Glomerular visceral epithelial cell (primary cell): ENCODE results near the gene GAS1.

Experiments used
- DNase-seq: peaks from one replicate; pipeline ENCODE4 v3.0.0-alpha.2; 2016; ENCODE audit errors: extremely low spot score

The GAS1 gene

GRCh38 chr9:86947146-86948073 lies at the start of gene GAS1:
Gene GAS1 (minus strand): TSS chr9:86947506. CDS start chr9:86946779, 727 bp downstream.
- DNase-seq: peak; percentile 78

- DNase-seq: no peak
Observed at GRCh38 chr9:86994231-86994630, 46.9 kb upstream of the GAS1 start.

- no peak for DNase-seq
Observed at GRCh38 chr9:86993830-86994229, 46.5 kb upstream of the GAS1 start.

- DNase-seq: no peak
Observed at GRCh38 chr9:86991077-86991476, 43.8 kb upstream of the GAS1 start.

GRCh38 chr9:86990290-86990689 lies 43.0 kb upstream of the GAS1 start:
- no peak for DNase-seq

GRCh38 chr9:86987900-86988299 lies 40.6 kb upstream of the GAS1 start:
- no peak for DNase-seq

- DNase-seq: no peak
Observed at GRCh38 chr9:86985132-86985647, 37.9 kb upstream of the GAS1 start.

GRCh38 chr9:86983620-86984259 lies 36.4 kb upstream of the GAS1 start:
- DNase-seq: no peak

- no peak for DNase-seq
Observed at GRCh38 chr9:86983249-86983619, 35.9 kb upstream of the GAS1 start.

- no peak for DNase-seq
Observed at GRCh38 chr9:86980802-86981201, 33.5 kb upstream of the GAS1 start.

GRCh38 chr9:86979657-86980056 lies 32.4 kb upstream of the GAS1 start:
- no peak for DNase-seq

- no peak for DNase-seq
Observed at GRCh38 chr9:86978922-86979474, 31.7 kb upstream of the GAS1 start.

GRCh38 chr9:86978413-86978812 lies 31.1 kb upstream of the GAS1 start:
- no peak for DNase-seq

- DNase-seq: no peak
Observed at GRCh38 chr9:86977205-86977835, 30.0 kb upstream of the GAS1 start.

GRCh38 chr9:86975606-86976005 lies 28.3 kb upstream of the GAS1 start:
- DNase-seq: no peak

- no peak for DNase-seq
Observed at GRCh38 chr9:86975036-86975435, 27.7 kb upstream of the GAS1 start.

GRCh38 chr9:86974421-86974820 lies 27.1 kb upstream of the GAS1 start:
- DNase-seq: no peak

- no peak for DNase-seq
Observed at GRCh38 chr9:86971742-86972141, 24.4 kb upstream of the GAS1 start.

- no peak for DNase-seq
Observed at GRCh38 chr9:86968258-86968920, 21.1 kb upstream of the GAS1 start.

GRCh38 chr9:86966852-86967511 lies 19.7 kb upstream of the GAS1 start:
- DNase-seq: no peak
